T1000 (cell line): ENCODE measurements around the gene PPP1R9A.

ENCODE experiments used
- DNase-seq: peaks from one replicate; lab custom pipeline; 2025; ENCODE audit warnings: mixed read lengths; lab: John Stamatoyannopoulos, UW

Gene PPP1R9A

GRCh38 chr7:94907026-94907810 is at the start of gene PPP1R9A:
Gene PPP1R9A (plus strand): TSS chr7:94907594. CDS start chr7:94910114, 2,520 bp downstream.
- no peak for DNase-seq

DNA sequence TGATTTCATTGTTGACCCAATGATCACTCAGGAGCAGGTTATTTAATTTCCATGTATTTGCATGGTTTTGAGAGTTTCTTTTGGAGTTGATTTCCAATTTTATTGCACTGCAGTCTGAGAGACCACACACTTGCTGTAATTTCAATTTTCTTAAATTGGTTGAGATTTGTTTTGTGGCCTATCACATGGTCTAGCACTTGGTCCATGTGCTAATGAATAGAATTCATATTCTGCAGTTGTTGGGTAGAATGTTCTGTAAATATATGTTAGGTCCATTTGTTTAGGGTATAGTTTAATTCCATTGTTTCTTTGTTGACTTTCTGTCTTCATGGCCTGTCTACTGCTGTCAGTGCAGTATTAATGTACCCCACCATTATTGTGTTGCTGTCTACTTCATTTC is 36.3 kb upstream of the PPP1R9A start:
- no peak for DNase-seq

- no peak for DNase-seq
These were observed 34.2 kb upstream of the PPP1R9A start for GRCh38 chr7:94873239-94873638.

DNA sequence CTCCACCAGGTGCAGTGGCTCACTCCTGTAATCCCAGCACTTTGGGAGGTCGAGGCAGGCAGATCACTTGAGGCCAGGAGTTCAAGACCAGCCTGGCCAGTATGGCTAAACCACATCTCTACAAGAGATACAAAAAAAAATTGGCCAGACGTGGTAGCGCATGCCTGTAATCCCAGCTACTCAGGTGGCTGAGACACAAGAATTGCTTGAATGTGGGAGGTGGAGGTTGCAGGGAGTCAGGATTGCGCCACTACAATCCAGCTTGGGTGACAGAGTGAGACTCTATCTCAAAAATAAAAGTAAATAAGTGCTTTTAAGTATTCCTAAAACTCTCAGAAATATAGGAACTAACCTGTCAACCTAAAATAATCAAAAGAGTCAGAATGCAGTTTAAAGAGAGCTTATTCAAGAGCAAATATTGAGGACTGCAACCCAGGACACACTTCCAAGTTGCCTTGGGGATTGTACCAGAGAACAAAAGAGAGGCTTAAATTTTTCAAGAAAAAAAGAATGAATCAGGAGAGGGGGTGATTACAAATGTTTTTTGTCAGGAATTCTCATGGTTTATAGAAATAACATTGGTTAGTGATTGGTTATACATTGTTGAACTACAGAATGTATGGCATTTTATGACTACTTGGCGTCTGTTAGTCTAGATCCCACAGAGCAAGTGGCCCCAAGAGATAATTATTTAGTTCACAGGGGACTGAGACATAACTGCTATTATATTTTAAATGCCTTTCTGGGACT is 33.2 kb upstream of the PPP1R9A start:
- no peak for DNase-seq

- no peak for DNase-seq
These were observed 32.2 kb upstream of the PPP1R9A start for GRCh38 chr7:94875201-94875600.

DNA sequence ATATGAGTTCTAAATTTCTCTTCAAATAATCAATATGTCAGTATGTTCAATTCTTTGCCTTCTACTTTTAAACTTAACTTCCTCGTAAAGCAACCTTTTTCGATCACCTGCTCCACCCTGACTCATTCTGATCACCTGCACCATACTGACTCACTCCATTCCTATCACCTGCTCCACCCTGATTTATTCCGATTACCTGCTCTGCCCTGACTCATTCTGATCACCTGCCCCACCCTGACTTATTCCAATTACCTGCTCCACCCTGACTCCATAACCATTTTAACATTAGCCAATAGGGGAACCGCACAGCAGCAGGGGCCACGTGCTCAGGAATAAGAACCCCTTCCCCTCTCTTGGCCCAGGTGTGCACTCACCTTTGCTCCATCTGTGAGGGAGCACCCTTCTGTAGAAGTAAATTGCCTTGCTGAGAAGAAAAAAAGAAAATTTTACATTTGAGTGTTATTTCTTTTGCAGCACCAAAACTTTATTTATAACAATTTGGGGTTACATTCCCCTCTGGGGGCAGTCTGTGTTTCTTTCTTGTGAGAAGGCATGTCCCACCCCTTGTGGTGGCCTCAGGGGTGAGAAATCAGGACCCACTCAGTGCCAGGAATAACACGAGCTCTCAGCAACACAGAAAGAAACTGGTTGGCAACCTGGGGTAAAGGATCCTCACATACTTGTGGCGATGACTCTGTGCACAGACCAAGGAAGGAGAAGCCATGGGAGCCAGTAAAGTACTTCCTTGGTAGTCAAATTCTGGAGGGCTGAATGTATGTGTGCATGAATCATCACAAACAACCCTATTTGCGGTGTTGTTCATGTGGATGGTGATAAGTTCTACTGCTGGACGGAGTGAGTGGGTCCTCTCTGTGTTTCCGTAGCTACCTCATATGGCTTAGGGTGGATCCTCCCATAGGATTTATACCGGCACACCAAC is 29.4 kb upstream of the PPP1R9A start:
- no peak for DNase-seq

GRCh38 chr7:94882891-94883290 is 24.5 kb upstream of the PPP1R9A start:
- no peak for DNase-seq

DNA sequence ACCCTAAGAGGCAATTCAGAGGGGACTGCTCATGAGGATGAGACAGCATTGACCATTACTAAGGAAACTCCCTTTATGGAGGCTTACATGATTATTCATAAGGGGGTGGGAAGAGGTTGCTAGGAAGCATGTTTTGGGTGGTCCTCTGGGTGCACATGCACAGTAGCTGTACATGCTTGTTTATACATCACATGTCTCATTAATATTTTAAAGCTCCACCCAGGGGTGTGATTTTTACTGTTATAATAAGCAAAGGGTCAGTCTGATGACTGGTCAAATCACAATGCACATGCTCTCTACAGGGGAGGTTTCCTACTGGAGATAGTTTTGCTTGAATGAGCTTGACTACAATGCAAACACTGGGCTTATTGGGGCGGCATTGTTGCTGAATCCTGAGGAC is 23.8 kb upstream of the PPP1R9A start:
- no peak for DNase-seq

GRCh38 chr7:94888551-94888950 is 18.8 kb upstream of the PPP1R9A start:
- no peak for DNase-seq

- DNase-seq, result no peak
These were observed 18.3 kb upstream of the PPP1R9A start for GRCh38 chr7:94888995-94889523.

DNA sequence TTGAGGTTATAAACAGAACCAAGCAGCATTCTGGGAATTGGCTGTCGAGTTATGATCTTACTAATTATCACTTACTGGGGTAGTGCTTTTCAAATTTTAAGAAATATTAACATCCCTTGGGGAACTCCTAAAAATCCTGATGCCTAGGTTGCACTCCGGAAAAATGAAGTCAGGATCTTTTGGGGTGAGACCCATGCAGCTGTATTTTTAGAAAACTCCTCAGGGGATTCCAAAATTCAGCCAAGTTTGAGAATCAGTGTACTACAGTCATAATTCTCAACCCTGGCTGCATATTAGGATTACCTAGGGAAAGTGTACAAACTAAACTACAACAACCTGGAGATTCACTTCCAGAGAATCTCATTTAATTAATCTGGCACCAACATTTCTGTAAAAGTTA is 17.2 kb upstream of the PPP1R9A start:
- no peak for DNase-seq

DNA sequence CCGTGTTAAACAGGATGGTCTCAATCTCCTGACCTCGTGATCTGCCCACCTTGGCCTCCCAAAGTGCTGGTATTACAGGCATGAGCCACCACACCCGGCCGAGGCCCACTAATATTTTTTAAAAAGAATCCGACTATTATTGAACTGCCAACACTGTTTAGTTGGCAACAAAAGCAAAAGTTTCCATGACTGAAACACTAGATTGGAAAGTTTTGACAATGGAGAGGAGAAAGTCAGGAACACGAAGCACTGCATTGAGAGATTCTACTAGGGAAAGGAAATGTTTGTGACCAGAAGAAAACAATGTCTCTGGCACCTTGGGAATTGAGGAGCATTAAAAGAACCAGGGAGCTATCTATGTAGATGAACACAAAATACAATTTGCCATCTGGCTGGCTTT is 13.7 kb upstream of the PPP1R9A start:
- no peak for DNase-seq

DNA sequence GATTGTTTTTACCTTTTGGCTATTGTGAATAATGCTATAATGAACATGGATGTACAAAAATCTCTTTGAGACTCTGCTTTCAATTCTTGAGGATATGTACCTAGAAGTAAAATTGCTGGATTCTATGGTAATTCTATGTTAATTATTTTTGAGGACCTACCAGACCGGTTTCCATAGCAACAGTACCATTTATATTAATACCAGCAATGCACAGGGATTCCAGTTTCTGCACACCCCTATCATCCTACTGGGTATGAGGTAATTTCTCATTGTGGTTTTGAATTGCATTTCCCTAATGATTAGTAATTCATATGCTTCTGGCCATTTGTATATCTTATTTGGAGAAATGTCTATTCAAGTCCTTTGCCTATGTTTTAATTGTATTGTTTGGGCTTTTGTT is 9.9 kb upstream of the PPP1R9A start:
- no peak for DNase-seq

DNA sequence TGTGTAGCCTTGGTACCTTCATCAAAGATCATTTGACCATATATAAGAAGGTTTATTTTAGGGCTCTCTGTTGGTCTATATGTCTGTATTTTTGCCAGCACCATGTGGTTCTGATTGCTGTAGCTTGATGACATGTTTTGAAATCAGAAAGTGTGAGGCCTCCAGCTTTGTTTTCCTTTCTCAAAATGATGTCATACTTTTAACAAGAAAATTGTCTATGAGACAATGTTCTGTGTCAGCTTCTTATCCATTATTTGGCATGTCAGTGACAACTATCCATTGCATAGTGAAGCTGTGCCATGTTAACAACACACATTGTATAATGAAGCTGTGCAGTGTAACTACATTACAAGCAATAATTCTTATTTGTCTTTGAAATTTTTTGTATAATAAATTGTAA is 9.1 kb upstream of the PPP1R9A start:
- no peak for DNase-seq

DNA sequence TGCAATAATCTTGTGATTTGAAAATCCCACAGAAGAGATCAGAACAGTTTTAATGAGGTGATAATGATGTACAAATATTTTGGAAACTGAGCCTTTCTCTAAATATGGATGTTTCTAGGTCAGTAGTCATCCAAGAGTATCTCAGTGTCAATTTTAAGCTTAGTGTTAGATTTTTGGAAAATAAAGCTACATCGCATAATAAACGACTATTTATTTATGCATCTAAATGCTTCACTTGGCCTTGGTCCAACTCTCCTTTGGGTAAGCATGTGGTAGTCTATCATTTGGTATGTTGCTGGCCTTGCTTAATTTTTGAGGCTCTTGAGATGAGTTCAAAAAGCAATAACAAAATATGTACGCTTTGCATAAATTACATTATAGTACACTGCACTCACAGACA is 5.4 kb upstream of the PPP1R9A start:
- DNase-seq, result no peak

DNA sequence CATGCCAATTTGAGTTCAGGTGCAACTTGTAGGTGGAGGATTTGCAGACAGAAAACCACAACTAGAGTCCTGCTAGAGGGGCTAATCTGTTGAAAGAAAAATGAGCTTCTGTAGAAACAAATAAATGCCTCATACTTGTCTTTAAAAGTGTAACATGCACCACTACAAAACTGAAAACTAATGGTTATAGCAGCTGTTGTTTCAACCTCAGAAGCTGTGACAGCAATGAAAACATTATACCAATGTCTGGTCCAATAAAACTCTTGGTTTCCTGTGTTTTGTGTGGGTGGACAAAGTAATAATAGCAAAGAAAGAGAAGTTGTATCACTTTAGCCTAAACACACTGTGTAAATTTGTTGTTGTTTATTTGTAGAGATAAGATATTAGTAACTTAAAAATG is 3.4 kb upstream of the PPP1R9A start:
- DNase-seq, result no peak

- no peak for DNase-seq
These were observed 2.4 kb upstream of the PPP1R9A start for GRCh38 chr7:94904982-94905381.

DNA sequence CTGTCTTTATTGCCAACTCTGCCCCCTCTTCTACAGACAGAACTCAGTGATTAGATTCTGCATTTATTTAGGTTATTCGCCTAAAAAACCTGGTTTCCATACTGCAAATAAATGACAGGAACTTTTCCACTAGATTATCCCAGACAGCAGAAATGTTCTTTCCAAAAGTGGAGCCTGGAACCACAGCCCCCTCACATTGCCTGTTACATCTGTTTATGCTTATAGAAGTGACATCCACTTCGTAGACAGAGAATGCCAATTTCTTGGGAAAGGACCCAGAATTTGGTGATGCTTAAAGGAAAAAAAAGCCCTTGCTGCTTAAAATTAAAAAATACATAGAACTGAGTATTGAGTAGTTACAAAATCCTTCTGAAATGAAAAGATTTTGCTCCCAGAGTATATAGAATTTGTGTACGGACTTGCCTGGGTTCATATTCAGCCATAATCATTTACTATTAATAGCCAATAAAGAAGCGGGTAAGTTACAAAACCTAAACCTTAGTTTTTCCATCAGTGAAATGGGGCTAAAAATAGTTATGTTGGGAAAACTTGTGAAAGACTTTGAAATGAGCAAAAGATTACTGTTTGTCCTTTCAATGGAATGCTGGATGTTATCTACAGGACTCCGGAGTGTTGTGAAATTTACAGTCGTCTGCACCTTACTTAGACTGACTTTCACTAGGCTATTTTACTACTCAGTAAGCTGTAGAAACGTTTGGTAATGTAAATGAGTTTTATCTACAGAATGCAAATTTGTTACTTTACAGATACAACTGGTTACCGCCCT is 1.1 kb upstream of the PPP1R9A start:
- DNase-seq, result no peak

DNA sequence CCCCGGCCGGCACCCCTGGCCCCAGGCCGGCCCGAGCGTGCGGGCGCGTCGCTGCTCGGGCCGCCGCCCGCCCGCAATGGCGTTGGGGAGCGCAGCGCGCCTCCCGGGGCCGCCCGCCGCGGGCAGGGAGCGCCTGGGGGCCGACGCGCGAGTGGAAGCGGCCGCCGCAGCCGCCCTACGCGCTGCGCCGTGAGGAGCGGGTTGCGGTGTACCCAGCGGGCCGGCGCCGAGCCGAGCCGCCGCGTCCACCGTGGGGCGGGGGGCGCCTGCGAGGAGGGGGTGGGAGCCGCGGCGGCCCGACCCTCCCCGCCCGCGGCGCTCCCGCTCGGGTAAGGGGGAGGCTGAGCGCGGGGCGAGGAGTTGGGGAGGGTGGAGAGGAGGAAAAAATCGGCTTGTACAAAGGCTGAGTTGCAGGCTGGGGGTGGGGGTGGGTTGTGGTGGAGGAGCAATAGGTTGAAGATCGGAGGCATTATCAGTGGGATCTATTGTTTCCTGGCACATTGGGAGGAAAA is 473 bp downstream of the PPP1R9A start:
- DNase-seq, result no peak

GRCh38 chr7:94908323-94909178 is 1.2 kb downstream of the PPP1R9A start:
- DNase-seq, result no peak
